OCI-LY7 (cell line): ENCODE data around the gene MS4A18.

Experiments used
- CTCF ChIP-seq: fragments of 200-600 bp; sonication (generic); conservative IDR thresholded peaks from 2 replicates; pipeline ENCODE4 v1.5.1; 2014; ENCODE audit warnings: mild to moderate bottlenecking, antibody characterized with exemption, low read length, moderate library complexity, mixed read lengths
- EZH2phosphoT487 ChIP-seq: fragments of 200-600 bp; sonication (generic); IDR thresholded peaks from 2 replicates; pipeline ENCODE4 v1.6.1; 2018; ENCODE audit warnings: low read depth, borderline replicate concordance, mild to moderate bottlenecking, mixed run types, antibody characterized with exemption, low read length, moderate library complexity, mixed read lengths

DNA sequence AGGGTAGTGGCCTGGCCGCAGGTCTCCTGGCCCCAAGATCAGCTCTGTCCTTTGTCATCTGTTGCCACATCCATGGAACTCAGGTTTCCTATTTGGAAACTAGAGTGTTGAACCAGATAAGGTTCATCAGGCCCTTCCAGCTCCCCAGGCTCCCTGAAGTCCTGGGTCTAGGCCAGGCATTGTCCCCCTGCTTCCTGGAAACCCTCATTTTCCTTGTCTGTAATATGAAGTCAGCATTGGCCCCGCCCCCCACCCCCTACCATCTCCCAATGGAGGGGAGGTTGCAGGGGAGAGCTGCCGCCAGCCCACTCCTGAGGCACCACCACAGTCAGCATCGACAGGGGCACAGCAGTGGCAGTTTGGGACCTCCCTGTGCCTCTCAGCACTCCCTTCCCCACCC lies 51.6 kb downstream of the MS4A18 start:
- TF ChIP-seq CTCF (no peak), EZH2phosphoT487 (no peak)
